ENCODE data around the gene BMERB1.

DNA sequence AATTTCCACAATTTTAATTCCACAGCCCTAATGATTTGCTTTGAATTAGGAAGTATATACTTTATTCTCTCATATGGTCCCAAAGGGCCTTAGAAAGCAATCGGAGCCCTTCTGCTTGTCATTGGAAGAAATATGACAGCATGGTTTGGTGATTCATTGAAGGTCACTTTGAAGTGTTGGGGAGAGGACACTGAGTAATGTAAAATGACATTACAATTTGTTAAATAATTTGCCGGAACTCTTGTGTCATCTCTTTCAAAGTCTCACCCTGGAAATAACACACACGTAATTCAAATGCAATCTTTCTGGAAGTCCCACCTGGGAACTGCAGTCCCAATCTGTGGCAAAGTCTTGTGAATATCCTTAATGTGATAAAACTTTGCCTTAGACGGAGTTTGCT lies 59.8 kb downstream of the BMERB1 start:
- TF ChIP-seq, protein P1, sequence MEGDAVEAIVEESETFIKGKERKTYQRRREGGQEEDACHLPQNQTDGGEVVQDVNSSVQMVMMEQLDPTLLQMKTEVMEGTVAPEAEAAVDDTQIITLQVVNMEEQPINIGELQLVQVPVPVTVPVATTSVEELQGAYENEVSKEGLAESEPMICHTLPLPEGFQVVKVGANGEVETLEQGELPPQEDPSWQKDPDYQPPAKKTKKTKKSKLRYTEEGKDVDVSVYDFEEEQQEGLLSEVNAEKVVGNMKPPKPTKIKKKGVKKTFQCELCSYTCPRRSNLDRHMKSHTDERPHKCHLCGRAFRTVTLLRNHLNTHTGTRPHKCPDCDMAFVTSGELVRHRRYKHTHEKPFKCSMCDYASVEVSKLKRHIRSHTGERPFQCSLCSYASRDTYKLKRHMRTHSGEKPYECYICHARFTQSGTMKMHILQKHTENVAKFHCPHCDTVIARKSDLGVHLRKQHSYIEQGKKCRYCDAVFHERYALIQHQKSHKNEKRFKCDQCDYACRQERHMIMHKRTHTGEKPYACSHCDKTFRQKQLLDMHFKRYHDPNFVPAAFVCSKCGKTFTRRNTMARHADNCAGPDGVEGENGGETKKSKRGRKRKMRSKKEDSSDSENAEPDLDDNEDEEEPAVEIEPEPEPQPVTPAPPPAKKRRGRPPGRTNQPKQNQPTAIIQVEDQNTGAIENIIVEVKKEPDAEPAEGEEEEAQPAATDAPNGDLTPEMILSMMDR (IDR thresholded peaks at IDR 0.05), result no peak
- TF ChIP-seq POLR2A (IDR thresholded peaks at IDR 0.05) (no peak), POLR2AphosphoS5 (IDR thresholded peaks at IDR 0.05) (no peak)
